HepG2 (cell line): Measurements from ENCODE around the gene INO80B. TPM values are rescaled to one million over a fixed set of nuclear protein-coding genes. Genes with fewer than 3 reads are reported as not detected.

ENCODE experiments used
- BATF2 ChIP-seq: sonication (generic); formaldehyde crosslinking; IDR thresholded peaks from 2 replicates; pipeline ENCODE4 v1.8.0; 2022; ENCODE audit warnings: mild to moderate bottlenecking, missing genetic modification reagents, moderate library complexity
- E2F2 ChIP-seq: sonication (generic); formaldehyde crosslinking; IDR thresholded peaks from 2 replicates; pipeline ENCODE4 v1.4.0; 2020; ENCODE audit warnings: missing genetic modification reagents, borderline replicate concordance
- HMGXB3 ChIP-seq: sonication (generic); formaldehyde crosslinking; IDR thresholded peaks from 2 replicates; pipeline ENCODE4 v1.4.0; 2020; ENCODE audit warnings: missing genetic modification reagents, borderline replicate concordance
- HNRNPH1 ChIP-seq: fragments of 200-400 bp; formaldehyde crosslinking; optimal IDR thresholded peaks from 2 replicates; pipeline ENCODE3; 2017; ENCODE audit warnings: mild to moderate bottlenecking, low read depth, low read length
- IKZF5 ChIP-seq: IDR thresholded peaks from 2 replicates; pipeline ENCODE4 v1.6.1; 2018; ENCODE audit warnings: missing genetic modification reagents, mild to moderate bottlenecking, missing compliant biosample characterization
- IRF2 ChIP-seq: IDR thresholded peaks from 2 replicates; pipeline ENCODE4 v1.6.1; 2018; ENCODE audit warnings: missing genetic modification reagents, missing compliant biosample characterization
- NKX3-1 ChIP-seq: sonication (generic); formaldehyde crosslinking; IDR thresholded peaks from 2 replicates; pipeline ENCODE4 v1.5.0; 2020; ENCODE audit warnings: missing genetic modification reagents
- PHF5A ChIP-seq: IDR thresholded peaks from one replicate; pipeline ENCODE4 v1.6.1; 2018; ENCODE audit warnings: low read depth, missing genetic modification reagents; ENCODE audit not compliant: unreplicated experiment
- SMARCC2 ChIP-seq: fragments of 450-650 bp; IDR thresholded peaks from 2 replicates; pipeline ENCODE4 v1.6.1; 2017; ENCODE audit warnings: antibody characterized with exemption, mild to moderate bottlenecking
- SRF ChIP-seq: IDR thresholded peaks from 2 replicates; pipeline ENCODE4 v1.6.1; 2011; ENCODE audit warnings: mild to moderate bottlenecking, low read depth, low read length, moderate library complexity
- SRY ChIP-seq: sonication (generic); formaldehyde crosslinking; IDR thresholded peaks from 2 replicates; pipeline ENCODE4 v1.8.0; 2022; ENCODE audit warnings: mild to moderate bottlenecking, missing genetic modification reagents
- STAG1 ChIP-seq: sonication (generic); formaldehyde crosslinking; IDR thresholded peaks from 2 replicates; pipeline ENCODE4 v1.4.0; 2020; ENCODE audit warnings: missing genetic modification reagents
- TARDBP ChIP-seq: sonication (generic); formaldehyde crosslinking; IDR thresholded peaks from 2 replicates; pipeline ENCODE4 v1.8.0; 2022; ENCODE audit warnings: mild to moderate bottlenecking, missing genetic modification reagents
- ZBTB46 ChIP-seq: sonication (generic); formaldehyde crosslinking; IDR thresholded peaks from 2 replicates; pipeline ENCODE4 v1.4.0; 2020; ENCODE audit warnings: mild to moderate bottlenecking, missing genetic modification reagents, borderline replicate concordance
- ZNF205 ChIP-seq: IDR thresholded peaks from 2 replicates; pipeline ENCODE4 v1.6.1; 2018; ENCODE audit warnings: missing biosample characterization, missing genetic modification reagents
- ZNF3 ChIP-seq: IDR thresholded peaks from 2 replicates; pipeline ENCODE4 v1.7.0; 2017; ENCODE audit warnings: inconsistent platforms
- ZNF343 ChIP-seq: sonication (generic); formaldehyde crosslinking; IDR thresholded peaks from 2 replicates; pipeline ENCODE4 v1.4.0; 2020; ENCODE audit warnings: mild to moderate bottlenecking, missing genetic modification reagents
- ZNF75D ChIP-seq: sonication (generic); formaldehyde crosslinking; IDR thresholded peaks from 2 replicates; pipeline ENCODE4 v1.8.1; 2023; ENCODE audit warnings: missing genetic modification reagents, mild to moderate bottlenecking, borderline replicate concordance
- ZNF773 ChIP-seq: sonication (generic); formaldehyde crosslinking; IDR thresholded peaks from 2 replicates; pipeline ENCODE4 v1.4.0; 2020; ENCODE audit warnings: missing genetic modification reagents, borderline replicate concordance
- ZNF781 ChIP-seq: sonication (generic); formaldehyde crosslinking; IDR thresholded peaks from 2 replicates; pipeline ENCODE4 v1.5.1; 2020; ENCODE audit warnings: borderline replicate concordance, mild to moderate bottlenecking, missing genetic modification reagents; ENCODE audit errors: not compliant biosample characterization
- polyA plus RNA-seq, 8 experiments: library from polyadenylated mRNA; depleted of rRNA in 3 of 8; stranded (reverse) in 7 of 8; unstranded in 1 of 8; fragments of >200 nt; fragmentation: Illumina TruSeq in 4 of 8; extraction: Trizol in 4 of 8; gene quantifications; 2 replicates each; pipeline versions ENCODE4 v1.2.1 to v1.2.3, GENCODE V29; 2011 to 2016; ENCODE audit warnings: low read depth in 4 of 8, missing spikeins in 1 of 8, mixed read lengths in 1 of 8; ENCODE audit not compliant: insufficient read depth in 1 of 8
- total RNA-seq, 5 experiments: library from RNA; depleted of rRNA; stranded (reverse); fragments of >200 nt; fragmentation: Illumina TruSeq; extraction: Trizol; gene quantifications; 2 replicates each; pipeline ENCODE4 v1.2.3, GENCODE V29; 2016; ENCODE audit warnings: low read depth in 1 of 5

INO80B gene
- total and polyA plus RNA-seq, 2 of the 13 experiments (the other 11 are each of a cell fraction or from before 2014, with no cell fraction given): 6.2 to 14.5 TPM

- TF ChIP-seq ZNF3 (no peak), TARDBP (peak; percentile 79), E2F2 (CRISPR knock-in tag) (peak; percentile 62; the same call in 1 of the 2 replicates), ZNF343 (CRISPR knock-in tag) (peak; percentile 30; the same call in 1 of the 2 replicates), IKZF5 (CRISPR knock-in tag) (peak; percentile 80), ZNF773 (CRISPR knock-in tag) (peak; percentile 26; the same call in 1 of the 2 replicates), PHF5A (CRISPR knock-in tag) (peak; percentile 86), SRF (0 out of 2 replicates have a peak, but pooled peaks have one; percentile 36), ZNF781 (peak; percentile 77), SMARCC2 (no peak), BATF2 (CRISPR knock-in tag) (no peak), HNRNPH1 (peak; percentile 99), IRF2 (CRISPR knock-in tag) (no peak; the same call in 1 of the 2 replicates), STAG1 (CRISPR knock-in tag) (peak; percentile 15; the same call in 1 of the 2 replicates), ZNF75D (CRISPR knock-in tag) (no peak), ZBTB46 (CRISPR knock-in tag) (no peak), NKX3-1 (CRISPR knock-in tag) (no peak; the same call in none of the 2 replicates), SRY (peak; percentile 78; the same call in 1 of the 2 replicates), ZNF205 (peak; percentile 47; the same call in 1 of the 2 replicates), HMGXB3 (peak; percentile 14; the same call in 1 of the 2 replicates)
Measured at GRCh38 chr2:74441690-74442482, 13.0 kb upstream of the INO80B start, which contains the start of gene RTKN (continued).
